Kidney (tissue), 14 donors: ENCODE measurements around the gene SSC5D. TPM values are rescaled to one million over a fixed set of nuclear protein-coding genes. Genes with fewer than 3 reads are reported as not detected.

ENCODE experiments used
- DNase-seq, 5 donors: peaks; one replicate each; pipeline ENCODE4 v3.0.0-alpha.2; 2013 to 2020
- FAIRE-seq: peaks from 2 replicates; lab custom pipeline; 2012; peaks lifted over from hg19 to GRCh38; lab: Jason Lieb, UNC
- H3K27ac ChIP-seq, 2 donors: one replicate each; pipeline ENCODE4 v1.7.0; 2013; ENCODE audit warnings: low read depth in 2 of 2, low read length in 2 of 2, inconsistent platforms in 1 of 2
- H3K27me3 ChIP-seq: one replicate; pipeline ENCODE4 v1.7.1; 2013; ENCODE audit warnings: low read length, inconsistent platforms; ENCODE audit not compliant: control insufficient read depth, insufficient read depth
- H3K36me3 ChIP-seq, 3 donors: one replicate each; pipeline versions ENCODE4 v1.7.0 to v1.7.1; 2013; ENCODE audit warnings: low read length in 3 of 3, control low read depth in 1 of 3, inconsistent platforms in 1 of 3; ENCODE audit not compliant: insufficient read depth in 3 of 3, control insufficient read depth in 2 of 3
- H3K4me1 ChIP-seq, 3 donors: one replicate each; pipeline versions ENCODE4 v1.7.0 to v1.7.1; 2013; ENCODE audit warnings: low read length in 3 of 3, inconsistent platforms in 1 of 3, low read depth in 1 of 3; ENCODE audit not compliant: control insufficient read depth in 2 of 3, insufficient read depth in 2 of 3
- H3K4me3 ChIP-seq, 3 donors: one replicate each; pipeline versions ENCODE4 v1.7.0 to v1.8.1; 2013; ENCODE audit warnings: low read length in 3 of 3, control low read depth in 1 of 3, inconsistent platforms in 1 of 3
- H3K9ac ChIP-seq, 3 donors: one replicate each; pipeline versions ENCODE4 v1.7.0 to v1.7.1; 2013; ENCODE audit warnings: low read length in 3 of 3, control low read depth in 1 of 3, inconsistent platforms in 1 of 3
- H3K9me3 ChIP-seq, 3 donors: one replicate each; pipeline versions ENCODE4 v1.7.0 to v1.7.1; 2013; ENCODE audit warnings: low read length in 3 of 3, control low read depth in 1 of 3, inconsistent platforms in 1 of 3; ENCODE audit not compliant: control insufficient read depth in 2 of 3, insufficient read depth in 1 of 3
- intact Hi-C: fragments of 100-400 bp; cut with DNase I; formaldehyde crosslinking; loops from one replicate; pipeline ENCODE4 v1.11.1; 2022
- polyA plus RNA-seq: library from polyadenylated mRNA; stranded (reverse); fragments of 350-450 nt; fragmentation: Illumina TruSeq; extraction: RNeasy Lipid Tissue Mini Kit (QIAGEN cat#74804); gene quantifications from one replicate; pipeline ENCODE4 v1.2.3, GENCODE V29; 2014; ENCODE audit warnings: low read depth, low replicate concordance; ENCODE audit not compliant: insufficient read depth
- total RNA-seq: library from RNA; stranded (reverse); fragmentation: NEBNext Ultra II Directional; extraction: Animal tissue kit (Norgen Biotek cat#: 25700); gene quantifications from one replicate; pipeline ENCODE4 v1.2.1, GENCODE V29; 2021
- TF ChIP-seq, protein P1 (sequence below): IDR thresholded peaks from 3 replicates; pipeline ENCODE4 v1.5.1; 2012; ENCODE audit warnings: mild to moderate bottlenecking, moderate library complexity, borderline replicate concordance; ENCODE audit not compliant: insufficient read depth; ENCODE audit errors: extremely low read depth
- donor health status: control.
- donor health status: control.
- donor health status: control.
- donor health status: control.
- donor health status: control.
- donor health status: DM: yes; HTN: yes; CAD: no.
- donor health status: Normal renal cell carcinoma (clear cell type).

Gene SSC5D
- total and polyA plus RNA-seq, 2 donors from 2014 or later, result 2.2 to 9.4 TPM

- FAIRE-seq (no peak), DNase-seq (peak in 1 of 5 donors; percentile 37)
- peaks cover 0 to 4% (median 0%) of the 10 kb centered on the region in 3 donors for H3K4me1 ChIP-seq
- no peak within 1 kb of the TSS for H3K27ac ChIP-seq
- peaks cover 50% of the 10 kb centered on the region for H3K27me3 ChIP-seq
- H3K36me3 ChIP-seq, result no peaks in the 10 kb centered on the region
- H3K9me3 ChIP-seq, result no peaks in the 10 kb centered on the region
- H3K9ac ChIP-seq, result no peak within 1 kb of the TSS
- TF ChIP-seq, protein P1, sequence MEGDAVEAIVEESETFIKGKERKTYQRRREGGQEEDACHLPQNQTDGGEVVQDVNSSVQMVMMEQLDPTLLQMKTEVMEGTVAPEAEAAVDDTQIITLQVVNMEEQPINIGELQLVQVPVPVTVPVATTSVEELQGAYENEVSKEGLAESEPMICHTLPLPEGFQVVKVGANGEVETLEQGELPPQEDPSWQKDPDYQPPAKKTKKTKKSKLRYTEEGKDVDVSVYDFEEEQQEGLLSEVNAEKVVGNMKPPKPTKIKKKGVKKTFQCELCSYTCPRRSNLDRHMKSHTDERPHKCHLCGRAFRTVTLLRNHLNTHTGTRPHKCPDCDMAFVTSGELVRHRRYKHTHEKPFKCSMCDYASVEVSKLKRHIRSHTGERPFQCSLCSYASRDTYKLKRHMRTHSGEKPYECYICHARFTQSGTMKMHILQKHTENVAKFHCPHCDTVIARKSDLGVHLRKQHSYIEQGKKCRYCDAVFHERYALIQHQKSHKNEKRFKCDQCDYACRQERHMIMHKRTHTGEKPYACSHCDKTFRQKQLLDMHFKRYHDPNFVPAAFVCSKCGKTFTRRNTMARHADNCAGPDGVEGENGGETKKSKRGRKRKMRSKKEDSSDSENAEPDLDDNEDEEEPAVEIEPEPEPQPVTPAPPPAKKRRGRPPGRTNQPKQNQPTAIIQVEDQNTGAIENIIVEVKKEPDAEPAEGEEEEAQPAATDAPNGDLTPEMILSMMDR, result no peak
- intact Hi-C loops, result no loop called here
- no peak within 1 kb of the TSS for H3K4me3 ChIP-seq
Measured at GRCh38 chr19:55443045-55443823, 45.0 kb upstream of the SSC5D start, which contains the start of gene SHISA7. TSS of gene SHISA7 (minus strand) at chr19:55443300. CDS start at chr19:55442863, 437 bp downstream.

- H3K27ac ChIP-seq, result no peak overlapping the region
- H3K36me3 ChIP-seq, result no peaks in the 10 kb centered on the region
- H3K9me3 ChIP-seq, result no peaks in the 10 kb centered on the region
- H3K4me3 ChIP-seq, result no peak overlapping the region
- intact Hi-C loops, result no loop called here
- H3K4me1 ChIP-seq, result peaks cover 0 to 4% (median 0%) of the 10 kb centered on the region in 3 donors
- FAIRE-seq (no peak), DNase-seq (no peak)
- H3K27me3 ChIP-seq, result peaks cover 51% of the 10 kb centered on the region
- TF ChIP-seq, protein P1, result no peak
- H3K9ac ChIP-seq, result no peak overlapping the region
Measured at GRCh38 chr19:55443824-55444480, 44.3 kb upstream of the SSC5D start.

GRCh38 chr19:55444646-55445045 lies 43.6 kb upstream of the SSC5D start:
- FAIRE-seq, result no peak
- Histone ChIP-seq H3K9me3 (no peaks in the 10 kb centered on the region), H3K9ac (no peak overlapping the region), H3K4me3 (no peak overlapping the region), H3K4me1 (peaks cover 0 to 4% (median 0%) of the 10 kb centered on the region in 3 donors), H3K36me3 (no peaks in the 10 kb centered on the region), H3K27me3 (peaks cover 48% of the 10 kb centered on the region), H3K27ac (no peak overlapping the region)
- intact Hi-C loops, result no loop called here
- TF ChIP-seq, protein P1, result no peak
- no peak for DNase-seq
